Measurements from ENCODE around the gene FMN1. TPM values are rescaled to one million over a fixed set of nuclear protein-coding genes. Genes with fewer than 3 reads are reported as not detected.

Gene FMN1
- total and polyA plus RNA-seq, 2 of the 8 experiments (the other 6 are each of a cell fraction or from before 2014, with no cell fraction given) = 0.27 to 3.7 TPM

- no peaks in the 10 kb centered on the region for H3K79me2 ChIP-seq (ENCODE audit: control insufficient read depth in 1 of 2, insufficient read depth in 2 of 2, low read length in 2 of 2)
- no peak overlapping the region for H3K4ac ChIP-seq (replicated peaks; ENCODE audit: insufficient read length, low read depth, low read length)
- H4K8ac ChIP-seq (ENCODE audit: extremely low read depth, insufficient read depth, low read length) = no peak overlapping the region
- H3K4me2 ChIP-seq (ENCODE audit: insufficient read depth in 1 of 2, low read depth in 2 of 2, low read length in 2 of 2) = no peak overlapping the region
- H3K9ac ChIP-seq (replicated peaks in 1 of 4; ENCODE audit: extremely low read depth in 1 of 4, low read depth in 3 of 4, low read length in 3 of 4) = no peak overlapping the region
- H2BK12ac ChIP-seq (ENCODE audit: low read depth, low read length) = no peak overlapping the region
- FAIRE-seq = no peak
- no peak overlapping the region for H4K5ac ChIP-seq (ENCODE audit: insufficient read length, low read depth, low read length)
- H2BK20ac ChIP-seq (ENCODE audit: low read length) = no peak overlapping the region
- H3K4me1 ChIP-seq (replicated peaks in 1 of 4; ENCODE audit: control insufficient read depth in 3 of 4, insufficient read depth in 4 of 4, low read length in 3 of 4) = peaks cover 0 to 4% (median 0%) of the 10 kb centered on the region in 4 experiments; a peak in 2 of 7 replicates
- no peaks in the 10 kb centered on the region for H4K20me1 ChIP-seq (replicated peaks in 1 of 2; ENCODE audit: control insufficient read depth in 1 of 2, insufficient read depth in 2 of 2, low read length in 2 of 2)
- H3K56ac ChIP-seq (replicated peaks; ENCODE audit: insufficient read length, low read depth, low read length) = no peak overlapping the region
- DNase-seq (ENCODE audit: low read depth in 1 of 2, low spot score in 2 of 2) = no peak
- no peak overlapping the region for H3K4me3 ChIP-seq (ENCODE audit: extremely low read depth in 1 of 4, insufficient read depth in 2 of 4, low read depth in 3 of 4, low read length in 4 of 4)
- CTCF ChIA-PET (ENCODE audit: partially characterized antibody) = no interaction called here
- H2BK120ac ChIP-seq (replicated peaks; ENCODE audit: low read depth, low read length) = no peak overlapping the region
- H2AFZ ChIP-seq (ENCODE audit: low read length) = no peak overlapping the region
- H3K36me3 ChIP-seq (ENCODE audit: control insufficient read depth in 2 of 4, insufficient read depth in 4 of 4, low read length in 3 of 4) = no peaks in the 10 kb centered on the region
- H3K18ac ChIP-seq (ENCODE audit: extremely low read depth, low read length) = no peak overlapping the region
- no peaks in the 10 kb centered on the region for H3K79me1 ChIP-seq (ENCODE audit: low read depth, low read length)
- no peaks in the 10 kb centered on the region for H3K27me3 ChIP-seq (replicated peaks in 1 of 4; ENCODE audit: control insufficient read depth in 3 of 4, extremely low read depth in 1 of 4, insufficient read depth in 3 of 4, low read length in 3 of 4)
- no peak overlapping the region for H2AK5ac ChIP-seq (ENCODE audit: low read depth, low read length)
- H2BK15ac ChIP-seq (ENCODE audit: low read length) = no peak overlapping the region
- 79% methylated on average over 7 of the region's 7 CpGs; no CpG with 5 or more reads in 1 of the 2 experiments for WGBS, 2 experiments (ENCODE audit: extremely low coverage in 1 of 2, insufficient coverage in 1 of 2, insufficient read length in 1 of 2, insufficient replicate concordance in 2 of 2, low coverage in 1 of 2, low lambda C conversion rate in 2 of 2, missing lambda C conversion rate in 1 of 2)
- H3K27ac ChIP-seq (ENCODE audit: low read depth, low read length) = no peak overlapping the region
- no peaks in the 10 kb centered on the region for H3K9me3 ChIP-seq (ENCODE audit: insufficient read depth in 2 of 2, low read depth in 1 of 2, low read length in 1 of 2)
- no peak overlapping the region for H4K91ac ChIP-seq (replicated peaks; ENCODE audit: insufficient read length, low read length)
- no peaks in the 10 kb centered on the region for H3K23me2 ChIP-seq (ENCODE audit: low read depth, low read length)
- H3K23ac ChIP-seq (ENCODE audit: insufficient read length) = no peak overlapping the region
- no peak overlapping the region for H2BK5ac ChIP-seq (ENCODE audit: low read depth, low read length)
- no peak for TF ChIP-seq NANOG (IDR thresholded peaks at IDR 0.05; ENCODE audit: insufficient read depth, low read depth, low read length, poor library complexity, severe bottlenecking)
- TF ChIP-seq CBX8 (IDR thresholded peaks at IDR 0.05; ENCODE audit: borderline replicate concordance, low read depth, low read length) = no peak
- no peak for TF ChIP-seq YY1 (IDR thresholded peaks at IDR 0.05; ENCODE audit: low read depth, low read length)
- no peak for TF ChIP-seq TAF1 (IDR thresholded peaks at IDR 0.05; ENCODE audit: low read depth, low read length)
- no peak for TF ChIP-seq BCL11A (IDR thresholded peaks at IDR 0.05; ENCODE audit: low read depth in 2 of 2, low read length in 2 of 2)
- TF ChIP-seq SIX5 (IDR thresholded peaks at IDR 0.05; ENCODE audit: low read depth, low read length) = no peak
- no peak for TF ChIP-seq CTCF (IDR thresholded peaks at IDR 0.05; ENCODE audit: control extremely low read depth in 1 of 3, insufficient read depth in 1 of 3, low read depth in 1 of 3, low read length in 3 of 3)
- no peak for TF ChIP-seq GABPA (IDR thresholded peaks at IDR 0.05; ENCODE audit: borderline replicate concordance, insufficient read depth, low read length)
- no peak for TF ChIP-seq TAF7 (optimal IDR thresholded peaks at IDR 0.05; ENCODE audit: borderline replicate concordance, low read depth, low read length)
- TF ChIP-seq JUN (IDR thresholded peaks at IDR 0.05; ENCODE audit: low read depth, low read length) = no peak
- TF ChIP-seq SIN3A (conservative IDR thresholded peaks at IDR 0.05 in 1 of 2, IDR thresholded peaks at IDR 0.05 in 1 of 2; ENCODE audit: low read depth in 1 of 2, low read length in 2 of 2) = no peak
- no peak for TF ChIP-seq CREB1 (IDR thresholded peaks at IDR 0.05)
- POLR2A ChIA-PET (ENCODE audit: partially characterized antibody) = no interaction called here
- no peak overlapping the region for H3K14ac ChIP-seq (ENCODE audit: insufficient read length)
Observed at GRCh38 chr15:32838338-32838737, 356.2 kb downstream of the FMN1 start.
